ENCODE data around the gene ATP6V0A1.

The ATP6V0A1 gene

DNA sequence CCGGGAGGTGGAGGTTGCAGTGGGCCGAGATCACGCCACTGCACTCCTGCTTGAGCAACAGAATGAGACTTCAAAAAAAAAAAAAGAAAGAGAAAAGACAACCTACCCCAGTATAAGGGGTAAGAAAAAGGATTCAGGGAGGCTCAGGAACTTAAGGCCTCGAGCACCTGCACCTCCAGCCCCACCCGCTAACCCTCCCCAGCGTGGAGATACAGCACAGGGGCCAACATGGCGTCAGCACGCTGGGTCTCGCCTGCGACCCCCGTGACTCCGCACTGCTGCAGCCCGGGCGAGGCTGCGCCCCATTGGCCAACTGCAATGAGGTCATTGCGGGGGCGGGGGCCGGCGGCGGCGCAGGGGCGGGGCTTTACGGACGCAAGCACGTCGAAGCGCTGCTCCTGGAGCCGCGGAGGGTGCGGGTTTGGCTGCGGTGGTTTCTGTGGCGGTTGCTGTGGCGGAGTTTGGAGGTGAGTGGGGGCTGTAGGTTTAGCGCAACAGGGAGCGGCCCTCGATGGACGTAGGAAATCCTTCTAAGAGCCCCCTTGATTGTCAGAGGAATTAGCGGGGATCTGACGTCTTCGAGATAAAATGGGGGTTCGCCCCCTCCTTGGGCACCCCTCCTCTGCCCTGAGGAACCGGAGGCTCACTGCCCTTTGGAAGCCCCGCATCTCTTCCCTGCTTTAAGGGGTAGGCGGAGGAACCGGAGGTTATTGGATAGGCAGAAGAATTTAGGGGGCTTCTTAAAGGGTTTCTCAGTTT is at the start of gene ATP6V0A1:
TSS of gene ATP6V0A1 (plus strand) at position 382 of the 759 bp plus-strand sequence. CDS start 2,017 bp downstream, outside the sequence.
- CTCF ChIA-PET: no interaction called here
- DNase-seq (ENCODE audit: extremely low spot score): peak; percentile 96
- POLR2A ChIA-PET: no interaction called here
- TF ChIP-seq NFRKB (IDR thresholded peaks at IDR 0.05) (no peak), L3MBTL2 (conservative IDR thresholded peaks at IDR 0.05) (peak; percentile 85), ARNT (IDR thresholded peaks at IDR 0.05) (no peak), ZNF384 (IDR thresholded peaks at IDR 0.05) (peak; percentile 55)

- DNase-seq (ENCODE audit: extremely low spot score): no peak
- ChIA-PET POLR2A (interaction anchor here (2.2 kb wide), 1 partner anchor 13 kb away, joined by 12 read pairs; the partner anchor contains the start of gene CAVIN1), CTCF (interaction anchor here (0.7 to 1.0 kb wide), 2 partner anchors 18 to 118 kb away, joined by 3 read pairs; no protein-coding TSS in a partner anchor)
- TF ChIP-seq ELF4 (IDR thresholded peaks at IDR 0.05): no peak
- TF ChIP-seq NFRKB (IDR thresholded peaks at IDR 0.05): no peak
- no peak for TF ChIP-seq ARNT (IDR thresholded peaks at IDR 0.05)
- TF ChIP-seq LEF1 (IDR thresholded peaks at IDR 0.05; ENCODE audit: borderline replicate concordance): no peak
- TF ChIP-seq FOXA1 (IDR thresholded peaks at IDR 0.05): no peak
- no peak for TF ChIP-seq FOXM1 (IDR thresholded peaks at IDR 0.05; ENCODE audit: borderline replicate concordance)
- TF ChIP-seq FOXK2 (IDR thresholded peaks at IDR 0.05): no peak
- no peak for TF ChIP-seq HDGF (IDR thresholded peaks at IDR 0.05; ENCODE audit: borderline replicate concordance)
- no peak for TF ChIP-seq SP1 (IDR thresholded peaks at IDR 0.05)
Observed at GRCh38 chr17:42409523-42410318, 49.0 kb upstream of the ATP6V0A1 start.

- no peak for TF ChIP-seq CTBP1 (IDR thresholded peaks at IDR 0.05; ENCODE audit: borderline replicate concordance)
- no peak for TF ChIP-seq SUZ12 (IDR thresholded peaks at IDR 0.05)
- no peak for TF ChIP-seq L3MBTL2 (conservative IDR thresholded peaks at IDR 0.05)
- no peak for TF ChIP-seq ARNT (IDR thresholded peaks at IDR 0.05)
- TF ChIP-seq SP1 (IDR thresholded peaks at IDR 0.05): no peak
- TF ChIP-seq NFRKB (IDR thresholded peaks at IDR 0.05): no peak
- TF ChIP-seq LEF1 (IDR thresholded peaks at IDR 0.05; ENCODE audit: borderline replicate concordance): no peak
- no peak for TF ChIP-seq ZNF384 (IDR thresholded peaks at IDR 0.05)
- POLR2A ChIA-PET: interaction anchor here (2.2 kb wide), 1 partner anchor 13 kb away, joined by 12 read pairs; the partner anchor contains the start of gene CAVIN1
- CTCF ChIA-PET: interaction anchor here (0.7 to 1.3 kb wide), 3 partner anchors 18 to 117 kb away, joined by 3 read pairs; no protein-coding TSS in a partner anchor
- DNase-seq (ENCODE audit: extremely low spot score): no peak
Observed at GRCh38 chr17:42410319-42410685, 48.4 kb upstream of the ATP6V0A1 start.

DNA sequence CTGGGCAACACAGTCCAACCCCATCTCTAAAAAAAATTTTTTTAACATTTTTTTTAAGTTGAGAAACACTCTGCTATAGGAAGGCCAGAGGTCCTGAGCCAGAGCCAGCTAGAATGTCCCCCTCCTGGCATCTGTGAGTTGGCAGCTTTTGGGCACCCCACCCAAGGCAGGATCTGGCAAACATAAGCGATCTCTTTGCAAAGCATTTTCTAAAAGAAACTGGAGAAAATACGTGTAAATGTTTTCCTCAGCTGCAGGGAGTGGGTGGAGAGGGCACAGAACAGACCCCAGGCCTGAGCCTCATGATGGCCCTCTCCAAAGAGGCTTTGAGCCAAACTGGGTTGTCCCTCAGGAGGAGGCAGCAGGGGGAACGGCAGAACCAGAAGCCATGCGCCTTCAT is 47.3 kb upstream of the ATP6V0A1 start:
- ChIA-PET CTCF (interaction anchor here (1.3 kb wide), 1 partner anchor 106 kb away, joined by 3 read pairs; no protein-coding TSS in a partner anchor), POLR2A (interaction anchor here (2.2 to 3.4 kb wide), 2 partner anchors 11 to 12 kb away, joined by 12 to 14 read pairs; partner anchors contain the start of gene CAVIN1)
- DNase-seq (ENCODE audit: extremely low spot score): no peak
- TF ChIP-seq ELF4 (IDR thresholded peaks at IDR 0.05) (no peak), NFRKB (IDR thresholded peaks at IDR 0.05) (no peak), ZNF384 (IDR thresholded peaks at IDR 0.05) (no peak), SP1 (IDR thresholded peaks at IDR 0.05) (no peak), FOXK2 (IDR thresholded peaks at IDR 0.05) (no peak), TARDBP (IDR thresholded peaks at IDR 0.05) (no peak), ARNT (IDR thresholded peaks at IDR 0.05) (no peak), FOXA1 (IDR thresholded peaks at IDR 0.05) (no peak), HDGF (IDR thresholded peaks at IDR 0.05; ENCODE audit: borderline replicate concordance) (no peak), FOXM1 (IDR thresholded peaks at IDR 0.05; ENCODE audit: borderline replicate concordance) (no peak), LEF1 (IDR thresholded peaks at IDR 0.05; ENCODE audit: borderline replicate concordance) (no peak), SUZ12 (IDR thresholded peaks at IDR 0.05) (no peak), CTBP1 (IDR thresholded peaks at IDR 0.05; ENCODE audit: borderline replicate concordance) (no peak), L3MBTL2 (conservative IDR thresholded peaks at IDR 0.05) (no peak)

- POLR2A ChIA-PET: interaction anchor here (3.4 kb wide), 1 partner anchor 11 kb away, joined by 14 read pairs; the partner anchor contains the start of gene CAVIN1
- CTCF ChIA-PET: interaction anchor here (0.6 kb wide), 2 partner anchors 50 to 87 kb away, joined by 3 to 5 read pairs; no protein-coding TSS in a partner anchor
- TF ChIP-seq BHLHE40 (IDR thresholded peaks at IDR 0.05; ENCODE audit: borderline replicate concordance) (no peak), SUZ12 (IDR thresholded peaks at IDR 0.05) (no peak), L3MBTL2 (conservative IDR thresholded peaks at IDR 0.05) (no peak), SP1 (IDR thresholded peaks at IDR 0.05) (no peak)
- DNase-seq (ENCODE audit: extremely low spot score): no peak
Observed at GRCh38 chr17:42411905-42412679, 46.6 kb upstream of the ATP6V0A1 start.

DNA sequence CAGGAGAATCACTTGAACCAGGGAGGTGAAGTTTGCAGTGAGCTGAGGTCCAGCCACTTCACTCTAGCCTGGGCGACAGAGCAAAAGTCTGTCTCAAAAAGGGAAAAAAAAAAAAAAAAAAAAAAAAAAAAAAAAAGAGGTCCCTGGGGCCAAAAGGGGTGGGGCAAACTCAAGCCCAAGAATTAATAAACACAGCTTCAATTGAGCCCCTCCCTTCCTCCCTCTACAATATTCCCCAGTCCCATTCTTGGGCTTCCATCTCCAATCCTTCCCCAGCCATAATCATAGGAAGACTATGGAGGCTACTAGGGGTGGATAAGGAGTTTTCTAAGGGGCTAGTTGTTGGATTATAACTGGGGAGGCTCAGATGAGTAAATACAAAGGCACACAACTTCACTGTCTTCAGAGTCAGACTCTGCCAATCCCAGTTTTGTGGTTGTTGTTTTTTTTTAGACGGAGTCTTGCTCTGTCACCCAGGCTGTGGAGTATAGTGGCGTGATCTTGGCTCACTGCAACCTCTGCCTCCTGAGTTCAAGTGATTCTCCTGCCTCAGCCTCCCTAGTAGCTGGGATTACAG is 45.1 kb upstream of the ATP6V0A1 start:
- CTCF ChIA-PET: interaction anchor here (0.6 to 2.0 kb wide), 4 partner anchors 7 to 177 kb away, joined by 3 to 8 read pairs (median 3); no protein-coding TSS in a partner anchor
- POLR2A ChIA-PET: interaction anchor here (3.4 kb wide), 1 partner anchor 9 kb away, joined by 14 read pairs; the partner anchor contains the start of gene CAVIN1
- no peak for DNase-seq (ENCODE audit: extremely low spot score)
- TF ChIP-seq PKNOX1 (IDR thresholded peaks at IDR 0.05) (no peak), L3MBTL2 (conservative IDR thresholded peaks at IDR 0.05) (no peak), HDGF (IDR thresholded peaks at IDR 0.05; ENCODE audit: borderline replicate concordance) (no peak), LEF1 (IDR thresholded peaks at IDR 0.05; ENCODE audit: borderline replicate concordance) (no peak), FOXM1 (IDR thresholded peaks at IDR 0.05; ENCODE audit: borderline replicate concordance) (no peak), FOXK2 (IDR thresholded peaks at IDR 0.05) (no peak), ARNT (IDR thresholded peaks at IDR 0.05) (no peak), ELF4 (IDR thresholded peaks at IDR 0.05) (no peak), NFRKB (IDR thresholded peaks at IDR 0.05) (no peak), ZNF384 (IDR thresholded peaks at IDR 0.05) (no peak), SUZ12 (IDR thresholded peaks at IDR 0.05) (no peak), FOXA1 (IDR thresholded peaks at IDR 0.05) (no peak), BHLHE40 (IDR thresholded peaks at IDR 0.05; ENCODE audit: borderline replicate concordance) (no peak), CTBP1 (IDR thresholded peaks at IDR 0.05; ENCODE audit: borderline replicate concordance) (no peak), SP1 (IDR thresholded peaks at IDR 0.05) (no peak), TARDBP (IDR thresholded peaks at IDR 0.05) (no peak)

Measured in HEK293T (cell line).